RWPE2 (cell line): ENCODE data around the gene P2RX1.

Source experiments
- ATAC-seq: fragments of 200-7000 bp; cut with Tn5 transposase; 3 replicates; pipeline ENCODE4 v1.9.1; 2021; ENCODE audit warnings: low read depth
- DNase-seq: peaks from one replicate; pipeline ENCODE4 v3.0.0-alpha.2; 2020; ENCODE audit warnings: low spot score
- H3K27ac ChIP-seq: fragments of 450-650 bp; 2 replicates; pipeline ENCODE4 v1.5.1; 2017; ENCODE audit warnings: mild to moderate bottlenecking; ENCODE audit not compliant: poor library complexity, severe bottlenecking
- H3K27me3 ChIP-seq: fragments of 250-450 bp; sonication (Bioruptor Pico); 2 replicates; pipeline ENCODE4 v1.5.1; 2021; ENCODE audit warnings: mild to moderate bottlenecking, moderate library complexity; ENCODE audit not compliant: insufficient read depth, poor library complexity, severe bottlenecking
- H3K36me3 ChIP-seq: fragments of 250-450 bp; sonication (Bioruptor Pico); 2 replicates; pipeline ENCODE4 v1.5.1; 2020; ENCODE audit warnings: low read depth, mild to moderate bottlenecking, moderate library complexity
- H3K4me1 ChIP-seq: fragments of 250-450 bp; sonication (Bioruptor Pico); 2 replicates; pipeline ENCODE4 v1.5.1; 2021; ENCODE audit warnings: mild to moderate bottlenecking, moderate library complexity; ENCODE audit not compliant: insufficient read depth, poor library complexity, severe bottlenecking
- H3K4me3 ChIP-seq: fragments of 250-450 bp; sonication (Bioruptor Pico); 2 replicates; pipeline ENCODE4 v1.5.1; 2021; ENCODE audit warnings: mild to moderate bottlenecking, moderate library complexity; ENCODE audit not compliant: severe bottlenecking
- H3K9me3 ChIP-seq: fragments of 250-450 bp; sonication (Bioruptor Pico); 2 replicates; pipeline ENCODE4 v1.5.1; 2021; ENCODE audit warnings: mild to moderate bottlenecking, moderate library complexity; ENCODE audit not compliant: severe bottlenecking
- CTCF ChIP-seq: fragments of 450-650 bp; IDR thresholded peaks from one replicate; pipeline ENCODE4 v1.5.1; 2017; ENCODE audit warnings: mild to moderate bottlenecking, moderate library complexity; ENCODE audit not compliant: poor library complexity, severe bottlenecking

Gene P2RX1

GRCh38 chr17:3904501-3904900 is 11.8 kb downstream of the P2RX1 start:
- H3K36me3 ChIP-seq, result no peaks in the 10 kb centered on the region
- ATAC-seq, result no peak
- H3K4me1 ChIP-seq, result no peaks in the 10 kb centered on the region
- no peak for DNase-seq
- H3K4me3 ChIP-seq, result no peak overlapping the region
- no peak overlapping the region for H3K27ac ChIP-seq
- no peaks in the 10 kb centered on the region for H3K27me3 ChIP-seq
- H3K9me3 ChIP-seq, result no peaks in the 10 kb centered on the region
- TF ChIP-seq CTCF, result no peak

- Histone ChIP-seq H3K27me3 (no peaks in the 10 kb centered on the region), H3K36me3 (no peaks in the 10 kb centered on the region), H3K27ac (no peak overlapping the region), H3K4me3 (no peak overlapping the region), H3K9me3 (no peaks in the 10 kb centered on the region), H3K4me1 (no peaks in the 10 kb centered on the region)
- ATAC-seq (no peak), DNase-seq (no peak)
- no peak for TF ChIP-seq CTCF
These were observed 12.4 kb downstream of the P2RX1 start for GRCh38 chr17:3903881-3904290.

- no peak overlapping the region for H3K27ac ChIP-seq
- DNase-seq, result no peak
- no peaks in the 10 kb centered on the region for H3K27me3 ChIP-seq
- H3K9me3 ChIP-seq, result no peaks in the 10 kb centered on the region
- H3K36me3 ChIP-seq, result no peaks in the 10 kb centered on the region
- no peak for TF ChIP-seq CTCF
- H3K4me1 ChIP-seq, result no peaks in the 10 kb centered on the region
- no peak overlapping the region for H3K4me3 ChIP-seq
- no peak for ATAC-seq
These were observed 13.0 kb downstream of the P2RX1 start for GRCh38 chr17:3903051-3903825.

- DNase-seq (no peak), ATAC-seq (no peak)
- no peaks in the 10 kb centered on the region for H3K9me3 ChIP-seq
- H3K4me3 ChIP-seq, result no peak overlapping the region
- no peak for TF ChIP-seq CTCF
- H3K27ac ChIP-seq, result no peak overlapping the region
- no peaks in the 10 kb centered on the region for H3K36me3 ChIP-seq
- H3K27me3 ChIP-seq, result no peaks in the 10 kb centered on the region
- H3K4me1 ChIP-seq, result no peaks in the 10 kb centered on the region
These were observed 15.6 kb downstream of the P2RX1 start for GRCh38 chr17:3900646-3901045.

- no peaks in the 10 kb centered on the region for H3K36me3 ChIP-seq
- H3K27ac ChIP-seq, result no peak overlapping the region
- TF ChIP-seq CTCF, result no peak
- H3K4me1 ChIP-seq, result peaks cover 5% of the 10 kb centered on the region
- no peak overlapping the region for H3K4me3 ChIP-seq
- no peaks in the 10 kb centered on the region for H3K9me3 ChIP-seq
- no peak for DNase-seq
- ATAC-seq, result no peak
- no peaks in the 10 kb centered on the region for H3K27me3 ChIP-seq
These were observed 18.5 kb downstream of the P2RX1 start for GRCh38 chr17:3897731-3898130.
